ENCODE measurements around the gene CARD19.

DNA sequence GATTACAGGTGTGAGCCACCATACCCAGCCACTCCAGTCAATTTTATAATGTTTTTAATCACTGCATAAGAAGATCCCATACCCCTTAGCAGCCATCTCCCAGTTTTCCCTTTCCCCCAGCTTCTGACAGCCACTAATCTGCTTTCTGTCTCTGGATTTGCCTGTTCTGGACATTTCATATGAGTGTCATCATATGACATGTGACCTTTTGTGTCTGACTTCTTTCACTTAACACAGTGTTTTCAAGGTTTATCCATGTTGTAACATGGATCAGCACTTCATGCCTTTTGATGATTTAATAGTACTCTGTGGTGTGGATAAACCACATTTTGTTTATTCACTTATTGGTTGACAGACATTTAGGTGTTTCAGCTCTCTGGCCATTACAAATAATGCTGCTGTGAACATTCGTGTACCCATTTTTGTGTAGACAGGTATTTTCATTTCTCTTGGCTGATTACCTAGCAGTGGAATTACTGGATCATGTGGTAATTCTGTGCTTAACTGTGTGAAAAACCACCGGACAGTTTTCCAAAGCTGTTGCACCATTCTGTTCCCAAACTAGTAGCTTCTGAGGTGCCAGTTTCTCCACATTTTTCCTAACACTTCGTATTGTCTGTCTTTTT, 28.9 kb upstream of the CARD19 start:
- TF ChIP-seq POLR2A (IDR thresholded peaks at IDR 0.05) = no peak
- TF ChIP-seq, protein P1, sequence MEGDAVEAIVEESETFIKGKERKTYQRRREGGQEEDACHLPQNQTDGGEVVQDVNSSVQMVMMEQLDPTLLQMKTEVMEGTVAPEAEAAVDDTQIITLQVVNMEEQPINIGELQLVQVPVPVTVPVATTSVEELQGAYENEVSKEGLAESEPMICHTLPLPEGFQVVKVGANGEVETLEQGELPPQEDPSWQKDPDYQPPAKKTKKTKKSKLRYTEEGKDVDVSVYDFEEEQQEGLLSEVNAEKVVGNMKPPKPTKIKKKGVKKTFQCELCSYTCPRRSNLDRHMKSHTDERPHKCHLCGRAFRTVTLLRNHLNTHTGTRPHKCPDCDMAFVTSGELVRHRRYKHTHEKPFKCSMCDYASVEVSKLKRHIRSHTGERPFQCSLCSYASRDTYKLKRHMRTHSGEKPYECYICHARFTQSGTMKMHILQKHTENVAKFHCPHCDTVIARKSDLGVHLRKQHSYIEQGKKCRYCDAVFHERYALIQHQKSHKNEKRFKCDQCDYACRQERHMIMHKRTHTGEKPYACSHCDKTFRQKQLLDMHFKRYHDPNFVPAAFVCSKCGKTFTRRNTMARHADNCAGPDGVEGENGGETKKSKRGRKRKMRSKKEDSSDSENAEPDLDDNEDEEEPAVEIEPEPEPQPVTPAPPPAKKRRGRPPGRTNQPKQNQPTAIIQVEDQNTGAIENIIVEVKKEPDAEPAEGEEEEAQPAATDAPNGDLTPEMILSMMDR (IDR thresholded peaks at IDR 0.05) = no peak

Data from ovary (tissue), 3 donors.